Left ventricle myocardium inferior (tissue), 1 donor: ENCODE results near the gene ESR1. TPM values are rescaled to one million over a fixed set of nuclear protein-coding genes. Genes with fewer than 3 reads are reported as not detected.
"Not testable (repeated sequence)": the region's sequence is repeated elsewhere in the genome, so short reads cannot be mapped to it uniquely, and the experiment has no call there.

Source experiments
- DNase-seq: peaks from one replicate; pipeline ENCODE4 v3.0.0-alpha.2; 2020
- H3K27ac ChIP-seq: fragments of 200-600 bp; replicated peaks from 2 replicates; pipeline ENCODE4 v1.8.0; 2021
- H3K27me3 ChIP-seq: fragments of 200-600 bp; 2 replicates; pipeline ENCODE4 v1.8.0; 2021; ENCODE audit warnings: low read depth
- H3K36me3 ChIP-seq: fragments of 200-600 bp; 2 replicates; pipeline ENCODE4 v1.8.0; 2021
- H3K4me1 ChIP-seq: fragments of 200-600 bp; 2 replicates; pipeline ENCODE4 v1.8.0; 2021
- H3K4me3 ChIP-seq: fragments of 200-600 bp; 2 replicates; pipeline ENCODE4 v1.8.0; 2021; ENCODE audit warnings: mild to moderate bottlenecking, moderate library complexity
- H3K9me3 ChIP-seq: fragments of 200-600 bp; replicated peaks from 2 replicates; pipeline ENCODE4 v1.8.0; 2021
- intact Hi-C: fragments of 100-400 bp; cut with micrococcal nuclease; formaldehyde crosslinking; loops from one replicate; pipeline ENCODE4 v1.11.0; 2022
- total RNA-seq: library from RNA; stranded (reverse); fragmentation: NEBNext Ultra II Directional; extraction: Animal tissue kit (Norgen Biotek cat#: 25700); gene quantifications from one replicate; pipeline ENCODE4 v1.2.1, GENCODE V29; 2021
- TF ChIP-seq, protein P1 (sequence below): fragments of 200-600 bp; IDR thresholded peaks from 2 replicates; pipeline ENCODE4 v1.8.0; 2021; ENCODE audit warnings: antibody characterized with exemption, mild to moderate bottlenecking, borderline replicate concordance
- donor health status: DM: no; HTN: yes; CAD: no; lungs with severe emphysema.

The ESR1 gene
- total RNA-seq, 1 donor from 2014 or later = 1.6 TPM

DNA sequence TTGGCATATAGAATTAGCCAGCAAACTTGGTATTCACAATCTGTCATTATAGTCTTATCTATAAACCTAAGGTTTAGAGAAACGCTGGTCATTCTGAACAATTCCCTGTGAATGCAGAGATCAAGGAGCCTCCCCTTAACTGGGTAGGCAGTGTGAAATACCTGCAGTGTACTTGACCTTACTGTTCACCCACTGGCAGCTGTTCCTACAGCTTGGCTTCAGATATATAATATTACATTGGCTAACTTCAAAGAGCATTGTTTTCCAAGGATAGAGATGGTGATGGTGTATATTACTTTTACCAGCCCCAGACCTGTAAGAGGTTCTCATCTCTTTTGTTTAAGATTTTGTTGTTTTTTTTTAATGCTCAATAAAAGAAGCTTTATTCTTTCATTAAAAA, 168.3 kb downstream of the ESR1 start:
- Histone ChIP-seq H3K4me1 (no peaks in the 10 kb centered on the region), H3K36me3 (no peaks in the 10 kb centered on the region), H3K27me3 (peaks cover 4% of the 10 kb centered on the region), H3K9me3 (peaks cover 6% of the 10 kb centered on the region), H3K27ac (no peak overlapping the region), H3K4me3 (no peak overlapping the region)
- no peak for DNase-seq
- intact Hi-C loops = no loop called here
- TF ChIP-seq, protein P1, sequence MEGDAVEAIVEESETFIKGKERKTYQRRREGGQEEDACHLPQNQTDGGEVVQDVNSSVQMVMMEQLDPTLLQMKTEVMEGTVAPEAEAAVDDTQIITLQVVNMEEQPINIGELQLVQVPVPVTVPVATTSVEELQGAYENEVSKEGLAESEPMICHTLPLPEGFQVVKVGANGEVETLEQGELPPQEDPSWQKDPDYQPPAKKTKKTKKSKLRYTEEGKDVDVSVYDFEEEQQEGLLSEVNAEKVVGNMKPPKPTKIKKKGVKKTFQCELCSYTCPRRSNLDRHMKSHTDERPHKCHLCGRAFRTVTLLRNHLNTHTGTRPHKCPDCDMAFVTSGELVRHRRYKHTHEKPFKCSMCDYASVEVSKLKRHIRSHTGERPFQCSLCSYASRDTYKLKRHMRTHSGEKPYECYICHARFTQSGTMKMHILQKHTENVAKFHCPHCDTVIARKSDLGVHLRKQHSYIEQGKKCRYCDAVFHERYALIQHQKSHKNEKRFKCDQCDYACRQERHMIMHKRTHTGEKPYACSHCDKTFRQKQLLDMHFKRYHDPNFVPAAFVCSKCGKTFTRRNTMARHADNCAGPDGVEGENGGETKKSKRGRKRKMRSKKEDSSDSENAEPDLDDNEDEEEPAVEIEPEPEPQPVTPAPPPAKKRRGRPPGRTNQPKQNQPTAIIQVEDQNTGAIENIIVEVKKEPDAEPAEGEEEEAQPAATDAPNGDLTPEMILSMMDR = no peak

DNA sequence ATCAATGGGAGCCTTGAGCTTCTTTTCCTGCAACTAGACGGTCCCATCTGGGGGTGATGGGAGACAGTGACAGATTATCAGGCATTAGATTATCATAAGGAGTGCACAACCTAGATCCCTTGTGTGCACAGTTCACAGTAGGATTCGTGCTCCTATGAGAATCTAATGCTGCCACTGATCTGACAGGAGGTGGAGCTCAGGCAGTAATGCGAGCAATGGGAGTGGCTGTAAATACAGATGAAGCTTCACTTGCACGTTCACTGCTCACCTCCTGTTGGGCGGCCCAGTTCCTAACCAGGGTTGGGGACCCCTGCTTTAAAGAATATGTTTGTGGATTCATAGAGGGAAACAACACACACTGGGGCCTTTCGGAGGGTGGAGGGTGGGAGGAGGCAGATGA, 180.7 kb downstream of the ESR1 start:
- H3K9me3 ChIP-seq, H3K36me3 ChIP-seq, H3K4me3 ChIP-seq, H3K4me1 ChIP-seq, H3K27ac ChIP-seq, intact Hi-C loops, DNase-seq, H3K27me3 ChIP-seq: not testable (repeated sequence)

DNA sequence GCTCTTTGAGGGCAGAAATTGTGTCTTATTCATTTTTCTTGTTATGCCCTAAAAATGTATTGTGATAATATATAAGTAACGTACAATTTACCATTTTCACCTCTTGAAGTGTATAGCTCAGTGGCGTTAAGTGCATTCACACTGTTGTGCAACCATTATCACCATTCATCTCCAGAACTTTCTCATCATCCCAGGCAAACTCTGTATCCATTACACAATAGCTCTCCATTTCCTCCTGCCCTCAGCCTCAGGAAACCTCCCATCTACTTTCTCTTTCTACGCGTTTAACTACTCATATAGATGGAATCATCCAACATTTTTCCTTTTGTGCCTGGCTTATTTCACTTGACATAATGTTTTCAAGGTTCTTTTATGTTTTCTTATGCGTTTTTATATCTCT, 184.6 kb downstream of the ESR1 start:
- H3K4me1 ChIP-seq = no peaks in the 10 kb centered on the region
- no peaks in the 10 kb centered on the region for H3K27me3 ChIP-seq
- no peak for DNase-seq
- no peaks in the 10 kb centered on the region for H3K36me3 ChIP-seq
- no peak overlapping the region for H3K4me3 ChIP-seq
- H3K9me3 ChIP-seq = no peaks in the 10 kb centered on the region
- no peak overlapping the region for H3K27ac ChIP-seq
- intact Hi-C loops = no loop called here
- TF ChIP-seq, protein P1 = no peak

DNA sequence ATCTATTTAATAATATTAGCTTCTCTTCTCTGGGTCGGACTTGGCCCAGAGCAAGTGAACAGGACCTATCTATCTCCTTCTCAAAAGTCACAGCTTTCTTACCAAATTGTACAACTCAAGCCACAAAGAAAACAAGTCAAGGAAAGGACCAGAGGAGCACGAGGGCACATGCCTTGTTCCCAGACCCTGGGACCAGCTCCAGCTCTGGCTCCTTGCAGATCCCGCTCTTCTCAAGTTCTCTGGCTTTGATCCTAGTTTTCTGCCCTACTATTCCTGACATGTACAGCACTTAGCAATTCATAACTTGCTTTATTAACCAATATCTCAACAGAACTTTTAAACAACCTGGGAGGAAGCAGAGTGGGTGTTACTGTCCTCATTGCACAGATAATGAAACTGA, 185.9 kb downstream of the ESR1 start:
- intact Hi-C loops = no loop called here
- H3K4me1 ChIP-seq = no peaks in the 10 kb centered on the region
- DNase-seq = no peak
- no peak overlapping the region for H3K4me3 ChIP-seq
- H3K36me3 ChIP-seq = no peaks in the 10 kb centered on the region
- no peaks in the 10 kb centered on the region for H3K27me3 ChIP-seq
- TF ChIP-seq, protein P1 = no peak
- no peak overlapping the region for H3K27ac ChIP-seq
- H3K9me3 ChIP-seq = no peaks in the 10 kb centered on the region

DNA sequence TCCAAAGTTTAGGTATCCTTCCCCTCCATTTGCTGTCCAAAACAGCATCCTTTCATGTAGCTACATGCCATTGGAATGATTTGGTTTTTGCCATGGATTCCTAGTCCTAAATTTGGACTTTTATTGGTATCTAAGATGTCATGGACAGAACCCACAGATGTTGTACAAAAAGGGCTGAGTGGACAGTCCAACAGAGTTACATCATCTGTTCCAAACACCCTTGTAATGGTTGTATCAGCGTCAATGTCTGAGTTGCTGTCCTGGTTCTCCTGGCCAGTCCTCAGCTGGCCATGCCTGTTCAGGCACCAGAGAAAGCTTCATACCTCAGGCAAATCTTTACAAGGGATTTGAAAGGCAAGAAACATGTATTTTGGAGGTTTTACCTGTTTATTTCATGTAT, 191.3 kb downstream of the ESR1 start:
- no peak for DNase-seq
- TF ChIP-seq, protein P1 = no peak
- no peaks in the 10 kb centered on the region for H3K36me3 ChIP-seq
- no peaks in the 10 kb centered on the region for H3K4me1 ChIP-seq
- no peak overlapping the region for H3K4me3 ChIP-seq
- H3K27ac ChIP-seq = no peak overlapping the region
- H3K9me3 ChIP-seq = no peaks in the 10 kb centered on the region
- H3K27me3 ChIP-seq = no peaks in the 10 kb centered on the region
- intact Hi-C loops = no loop called here

DNA sequence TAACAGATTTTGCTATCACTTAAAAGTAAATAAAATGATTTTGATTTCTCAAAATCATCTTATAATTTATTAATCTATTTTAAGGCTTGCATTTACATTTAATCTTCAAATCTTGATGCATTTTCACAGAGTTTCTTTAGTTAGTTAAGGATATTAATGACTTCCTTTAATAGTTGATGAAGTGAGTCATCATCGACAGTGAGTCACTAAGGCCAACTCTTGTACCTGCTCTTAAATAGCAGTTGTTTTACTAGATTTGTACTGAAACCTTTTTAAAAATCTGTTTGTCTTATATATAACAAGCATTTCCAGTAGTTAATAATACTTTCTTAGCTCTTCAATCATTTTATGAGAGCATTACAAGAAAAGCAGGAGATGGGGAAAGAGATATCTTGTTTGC, 191.7 kb downstream of the ESR1 start:
- H3K4me1 ChIP-seq = no peaks in the 10 kb centered on the region
- H3K27ac ChIP-seq = no peak overlapping the region
- no peaks in the 10 kb centered on the region for H3K9me3 ChIP-seq
- TF ChIP-seq, protein P1 = no peak
- intact Hi-C loops = no loop called here
- H3K4me3 ChIP-seq = no peak overlapping the region
- no peaks in the 10 kb centered on the region for H3K27me3 ChIP-seq
- no peak for DNase-seq
- no peaks in the 10 kb centered on the region for H3K36me3 ChIP-seq
